HUES6 (cell line): Measurements from ENCODE around the gene AGBL1.

ENCODE experiments used
- H3K27ac ChIP-seq: 2 replicates; pipeline ENCODE4 v1.7.0; 2013; ENCODE audit warnings: low read depth, mild to moderate bottlenecking, low read length, inconsistent platforms
- H3K27me3 ChIP-seq: 2 replicates; pipeline ENCODE4 v1.6.1; 2013; ENCODE audit warnings: low read length; ENCODE audit not compliant: control insufficient read depth, insufficient read depth
- H3K36me3 ChIP-seq: 2 replicates; pipeline ENCODE4 v1.6.1; 2013; ENCODE audit warnings: low read length; ENCODE audit not compliant: control insufficient read depth, insufficient read depth
- H3K4me1 ChIP-seq: 2 replicates; pipeline ENCODE4 v1.6.1; 2013; ENCODE audit warnings: low read length; ENCODE audit not compliant: control insufficient read depth, insufficient read depth
- H3K4me3 ChIP-seq: 2 replicates; pipeline ENCODE4 v1.5.1; 2013; ENCODE audit warnings: low read depth, low read length
- H3K9ac ChIP-seq: one replicate; pipeline ENCODE4 v1.6.1; 2013; ENCODE audit warnings: mild to moderate bottlenecking, low read length
- H3K9me3 ChIP-seq: 2 replicates; pipeline ENCODE4 v1.6.1; 2013; ENCODE audit warnings: low read depth, low read length; ENCODE audit not compliant: control insufficient read depth, insufficient read depth

AGBL1 gene

DNA sequence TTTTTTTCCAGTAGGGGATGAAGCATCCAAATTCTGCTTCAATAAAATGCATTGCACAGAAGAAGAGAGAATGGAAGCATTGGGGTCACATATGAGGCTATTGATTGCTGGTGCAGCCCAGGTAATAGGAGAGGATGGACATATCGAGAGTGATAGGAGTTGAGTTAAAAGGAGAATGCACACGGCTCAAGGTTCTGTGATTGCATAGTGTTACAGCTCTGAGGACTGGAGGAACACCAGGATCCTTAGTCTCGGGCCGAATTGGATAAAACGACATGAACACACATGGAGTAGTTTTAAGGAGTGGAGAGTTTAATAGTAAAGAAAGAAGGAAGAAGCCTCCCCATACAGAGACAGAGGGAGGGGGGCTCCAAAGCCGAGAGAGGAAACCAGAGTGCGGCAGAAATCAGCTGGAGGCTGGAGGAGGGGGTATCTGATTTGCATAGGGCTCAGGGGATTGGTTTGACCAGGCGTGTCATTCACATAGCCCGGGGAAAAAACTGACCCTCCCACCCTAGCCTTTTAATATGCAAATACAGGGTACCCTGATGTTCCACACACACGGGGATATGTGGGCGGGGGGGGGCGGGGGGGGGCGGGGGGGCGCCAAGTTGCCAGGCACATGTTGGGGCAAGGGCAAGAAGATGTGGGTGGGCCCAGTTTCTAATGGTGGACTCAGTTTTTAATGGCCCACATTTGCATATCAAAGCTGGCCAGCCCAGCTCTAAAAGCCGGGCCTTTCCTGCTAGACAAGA is 156.9 kb downstream of the AGBL1 start:
- Histone ChIP-seq H3K9ac (peak overlapping the region; percentile 69), H3K4me3 (peak overlapping the region; percentile 41; the same call in 1 of the 2 replicates), H3K27me3 (no peaks in the 10 kb centered on the region; the same call in 1 of the 2 replicates), H3K9me3 (peaks cover 5% of the 10 kb centered on the region; the same call in 1 of the 2 replicates), H3K4me1 (peaks cover 32% of the 10 kb centered on the region), H3K27ac (peak overlapping the region; percentile 60; the same call in 1 of the 2 replicates), H3K36me3 (no peaks in the 10 kb centered on the region)

DNA sequence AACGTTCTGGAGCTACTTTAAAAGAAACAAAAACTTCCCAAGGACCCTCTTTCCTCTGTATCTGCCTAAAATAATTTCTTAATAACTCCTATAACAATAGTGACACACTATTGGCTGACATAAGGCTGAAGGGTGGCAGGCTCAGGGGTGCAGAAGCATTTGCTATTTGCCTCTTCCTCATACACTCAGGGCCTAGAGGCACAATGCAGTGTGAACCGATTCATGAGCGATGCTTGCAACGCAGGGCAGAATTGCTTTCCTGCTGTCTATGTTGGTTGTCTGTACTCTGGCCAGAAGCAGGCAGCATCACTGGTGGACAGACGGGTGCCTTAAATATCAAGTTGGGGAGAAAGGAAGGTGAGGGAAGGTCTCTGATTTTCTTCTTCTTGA is 157.4 kb downstream of the AGBL1 start:
- Histone ChIP-seq H3K4me1 (peaks cover 32% of the 10 kb centered on the region), H3K4me3 (peak overlapping the region; percentile 36; the same call in 1 of the 2 replicates), H3K36me3 (no peaks in the 10 kb centered on the region), H3K27me3 (no peaks in the 10 kb centered on the region; the same call in 1 of the 2 replicates), H3K9me3 (peaks cover 5% of the 10 kb centered on the region; the same call in 1 of the 2 replicates), H3K9ac (peak overlapping the region; percentile 69), H3K27ac (peak overlapping the region; percentile 60; the same call in 1 of the 2 replicates)

DNA sequence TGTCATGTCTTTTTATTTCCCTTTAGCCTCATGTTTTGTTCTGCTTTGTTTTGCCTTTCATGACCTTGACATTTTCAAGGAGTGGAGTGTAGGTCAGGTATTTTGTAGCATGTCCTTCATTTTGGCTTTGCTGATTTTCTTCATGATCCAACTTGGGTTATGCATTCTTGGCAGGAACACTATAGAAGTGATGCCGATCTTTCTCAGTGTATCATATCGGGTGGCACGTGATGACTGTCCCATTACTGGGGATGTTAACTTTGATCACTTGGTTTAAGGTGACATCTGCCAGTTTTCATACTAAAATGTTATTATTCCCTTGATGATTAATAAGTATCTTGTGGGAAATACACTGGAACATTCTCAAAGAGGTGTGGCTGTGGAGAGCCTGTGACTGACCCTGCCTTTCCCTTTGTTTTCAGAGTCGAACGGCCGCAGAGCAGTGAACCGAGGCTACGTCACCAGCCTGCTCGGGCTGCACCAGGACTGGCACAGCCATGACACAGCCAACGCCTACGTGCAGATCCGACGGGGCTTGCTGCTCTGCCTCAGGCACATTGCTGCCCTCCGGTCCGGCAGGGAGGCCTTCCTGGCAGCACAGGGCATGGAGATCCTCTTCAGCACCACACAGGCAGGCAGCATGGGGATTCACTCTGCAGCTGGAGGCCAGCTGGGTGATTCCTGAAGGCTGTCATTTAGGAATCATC is 167.7 kb downstream of the AGBL1 start:
- H3K36me3 ChIP-seq, result no peaks in the 10 kb centered on the region
- H3K9ac ChIP-seq, result no peak overlapping the region
- H3K4me1 ChIP-seq, result no peaks in the 10 kb centered on the region
- H3K27ac ChIP-seq, result no peak overlapping the region
- H3K27me3 ChIP-seq, result no peaks in the 10 kb centered on the region
- no peaks in the 10 kb centered on the region for H3K9me3 ChIP-seq
- H3K4me3 ChIP-seq, result no peak overlapping the region

DNA sequence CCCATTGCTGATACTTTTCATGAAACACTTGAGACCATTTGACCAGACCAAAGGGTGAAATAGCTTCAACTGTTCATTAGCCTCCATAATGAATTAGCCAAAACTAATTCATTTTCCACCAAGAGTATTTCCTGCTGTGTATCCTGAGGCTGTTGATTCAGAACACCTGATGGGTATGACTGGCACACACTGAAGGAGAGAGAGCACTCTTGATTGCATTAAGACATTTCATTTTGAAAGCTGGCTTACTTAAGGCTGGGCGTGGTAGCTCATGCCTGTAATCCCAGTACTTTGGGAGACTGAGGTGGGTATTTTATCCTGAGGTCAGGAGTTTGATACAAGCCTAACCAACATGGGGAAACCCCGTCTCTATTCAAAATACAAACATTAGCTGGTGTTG is 175.6 kb downstream of the AGBL1 start:
- no peaks in the 10 kb centered on the region for H3K4me1 ChIP-seq
- no peak overlapping the region for H3K9ac ChIP-seq
- H3K4me3 ChIP-seq, result no peak overlapping the region
- no peaks in the 10 kb centered on the region for H3K9me3 ChIP-seq
- H3K27me3 ChIP-seq, result no peaks in the 10 kb centered on the region
- H3K36me3 ChIP-seq, result no peaks in the 10 kb centered on the region
- H3K27ac ChIP-seq, result no peak overlapping the region

DNA sequence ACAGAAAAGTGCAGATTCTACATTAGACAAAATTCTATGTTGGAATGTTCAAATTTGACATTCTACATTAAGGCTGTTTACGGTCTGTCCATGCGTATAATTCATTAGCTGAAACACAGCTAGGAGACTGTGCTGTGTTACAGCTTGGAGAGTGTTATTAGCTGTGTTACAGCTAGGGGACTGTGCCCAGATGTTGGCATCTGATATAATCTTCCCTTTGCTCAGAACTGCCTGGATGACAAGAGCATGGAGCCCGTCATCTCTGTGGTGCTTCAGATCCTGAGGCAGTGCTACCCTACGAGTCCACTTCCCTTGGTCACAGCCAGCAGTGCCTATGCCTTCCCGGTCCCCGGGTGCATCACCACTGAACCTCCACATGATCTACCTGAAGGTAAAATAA is 177.0 kb downstream of the AGBL1 start:
- Histone ChIP-seq H3K9ac (no peak overlapping the region), H3K9me3 (no peaks in the 10 kb centered on the region), H3K27ac (no peak overlapping the region), H3K4me3 (no peak overlapping the region), H3K36me3 (no peaks in the 10 kb centered on the region), H3K27me3 (no peaks in the 10 kb centered on the region), H3K4me1 (no peaks in the 10 kb centered on the region)

DNA sequence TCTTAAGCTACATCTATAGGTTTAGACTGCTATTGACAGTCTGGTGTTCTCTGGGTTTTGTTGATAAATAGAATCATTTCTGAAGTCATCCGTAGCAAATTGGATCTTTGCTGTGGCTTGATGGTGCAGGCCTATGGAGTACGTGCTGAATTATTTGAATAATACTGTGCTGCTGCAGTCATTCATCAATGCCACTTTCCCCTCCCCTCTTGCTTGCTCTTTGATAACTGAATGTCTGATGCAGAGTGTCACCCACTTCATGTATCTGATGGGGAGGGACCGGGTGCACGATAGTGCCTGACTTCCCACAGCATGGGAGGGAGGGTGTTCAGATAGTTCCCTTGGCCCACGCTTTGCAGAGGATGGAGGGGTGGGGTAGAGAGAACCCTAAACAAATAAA is 179.9 kb downstream of the AGBL1 start:
- Histone ChIP-seq H3K36me3 (no peaks in the 10 kb centered on the region), H3K4me1 (no peaks in the 10 kb centered on the region), H3K9me3 (no peaks in the 10 kb centered on the region), H3K9ac (no peak overlapping the region), H3K27ac (no peak overlapping the region), H3K27me3 (no peaks in the 10 kb centered on the region), H3K4me3 (no peak overlapping the region)

DNA sequence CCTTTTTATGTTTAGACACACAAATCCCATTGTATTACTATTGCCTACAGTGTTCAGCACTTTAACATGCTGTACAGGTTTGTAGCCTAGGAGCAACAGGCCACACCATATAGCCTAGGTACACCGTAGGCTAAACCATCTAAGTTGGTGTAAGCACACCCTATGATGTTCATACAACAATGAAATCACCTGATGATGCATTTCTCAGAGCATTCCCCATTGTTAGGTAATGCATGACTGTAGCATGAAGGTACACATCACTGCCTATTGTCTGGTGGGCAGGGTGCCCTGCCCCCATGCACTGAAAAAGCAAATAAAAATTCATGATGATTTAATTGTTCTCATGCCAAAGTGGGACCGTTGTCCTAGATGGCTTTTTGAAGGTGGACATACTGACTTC is 183.6 kb downstream of the AGBL1 start:
- H3K36me3 ChIP-seq, result no peaks in the 10 kb centered on the region
- no peak overlapping the region for H3K4me3 ChIP-seq
- H3K4me1 ChIP-seq, result no peaks in the 10 kb centered on the region
- H3K27ac ChIP-seq, result no peak overlapping the region
- H3K9me3 ChIP-seq, result no peaks in the 10 kb centered on the region
- H3K9ac ChIP-seq, result no peak overlapping the region
- no peaks in the 10 kb centered on the region for H3K27me3 ChIP-seq

DNA sequence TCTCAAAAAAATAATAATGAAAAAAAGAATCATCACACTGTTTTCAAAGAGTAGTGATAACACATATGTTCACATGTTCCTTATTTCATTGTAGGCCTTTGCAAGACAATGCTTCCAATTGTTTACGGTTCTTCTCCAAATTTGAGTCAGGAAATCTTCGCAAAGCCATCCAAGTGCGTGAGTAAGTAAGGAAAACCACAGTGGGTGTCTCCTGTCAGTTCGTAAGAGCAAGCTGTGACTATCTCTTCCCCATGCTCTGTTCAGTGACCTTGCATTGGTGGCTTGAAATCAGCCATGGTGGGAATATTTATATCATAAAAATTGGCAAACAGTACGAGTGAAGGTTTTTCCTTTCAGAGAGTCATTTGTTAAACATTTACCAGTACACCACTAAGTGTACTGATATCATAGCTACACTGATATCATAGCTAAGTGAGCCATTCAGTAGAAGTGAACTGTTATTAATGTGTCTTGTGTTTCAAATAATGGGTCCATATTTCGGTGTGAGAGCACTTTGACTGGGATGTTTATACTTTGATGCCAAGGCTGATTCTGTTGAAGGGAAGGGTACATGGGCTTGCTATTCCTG is 187.3 kb downstream of the AGBL1 start:
- Histone ChIP-seq H3K4me1 (no peaks in the 10 kb centered on the region), H3K9me3 (0 out of 2 replicates have a peak, but pooled peaks cover 4% of the 10 kb centered on the region), H3K9ac (no peak overlapping the region), H3K27ac (no peak overlapping the region), H3K4me3 (no peak overlapping the region), H3K36me3 (no peaks in the 10 kb centered on the region), H3K27me3 (no peaks in the 10 kb centered on the region)

DNA sequence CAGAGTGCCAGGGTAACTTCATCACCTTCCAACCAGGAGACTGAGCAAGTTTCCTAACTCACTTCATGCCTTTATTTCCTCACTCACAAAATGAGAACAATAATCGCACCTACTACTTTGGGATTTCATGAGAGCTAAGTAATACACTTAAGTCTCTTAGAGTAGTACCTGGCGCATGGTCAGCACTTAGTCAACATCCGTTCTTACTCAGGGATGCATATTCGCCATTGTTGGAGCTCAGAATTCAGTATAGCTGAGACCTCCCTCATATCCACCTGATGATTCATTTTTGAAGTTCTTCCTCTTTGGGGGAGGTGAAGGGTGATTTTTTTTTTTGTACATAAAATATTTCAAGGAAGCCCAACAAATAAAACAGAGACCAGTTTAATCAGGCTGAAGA is 188.2 kb downstream of the AGBL1 start:
- Histone ChIP-seq H3K36me3 (no peaks in the 10 kb centered on the region), H3K9me3 (0 out of 2 replicates have a peak, but pooled peaks cover 4% of the 10 kb centered on the region), H3K4me1 (no peaks in the 10 kb centered on the region), H3K27me3 (no peaks in the 10 kb centered on the region), H3K4me3 (no peak overlapping the region), H3K27ac (no peak overlapping the region), H3K9ac (no peak overlapping the region)

DNA sequence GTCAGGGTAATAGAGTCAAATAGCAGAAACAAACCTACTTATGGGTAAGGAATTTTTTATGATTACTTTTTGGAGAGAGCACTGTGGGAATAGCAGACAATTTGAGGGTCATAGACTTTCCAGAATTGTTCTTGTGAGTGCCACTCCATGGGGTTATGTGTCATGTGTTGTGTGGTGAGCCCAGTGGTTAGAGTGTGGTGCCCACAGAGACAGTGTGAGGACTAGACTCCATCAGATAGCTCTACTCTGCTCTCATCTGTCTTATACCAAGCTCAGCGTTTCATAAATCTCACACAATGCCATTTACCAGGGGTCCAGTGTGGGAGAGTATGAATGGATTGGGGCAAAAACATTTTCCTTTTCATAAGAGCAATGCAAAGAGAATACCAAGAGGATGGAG is 188.9 kb downstream of the AGBL1 start:
- H3K4me3 ChIP-seq, result no peak overlapping the region
- 0 out of 2 replicates have a peak, but pooled peaks cover 4% of the 10 kb centered on the region for H3K4me1 ChIP-seq
- H3K9ac ChIP-seq, result no peak overlapping the region
- no peak overlapping the region for H3K27ac ChIP-seq
- H3K9me3 ChIP-seq, result 0 out of 2 replicates have a peak, but pooled peaks cover 4% of the 10 kb centered on the region
- H3K36me3 ChIP-seq, result no peaks in the 10 kb centered on the region
- H3K27me3 ChIP-seq, result no peaks in the 10 kb centered on the region

DNA sequence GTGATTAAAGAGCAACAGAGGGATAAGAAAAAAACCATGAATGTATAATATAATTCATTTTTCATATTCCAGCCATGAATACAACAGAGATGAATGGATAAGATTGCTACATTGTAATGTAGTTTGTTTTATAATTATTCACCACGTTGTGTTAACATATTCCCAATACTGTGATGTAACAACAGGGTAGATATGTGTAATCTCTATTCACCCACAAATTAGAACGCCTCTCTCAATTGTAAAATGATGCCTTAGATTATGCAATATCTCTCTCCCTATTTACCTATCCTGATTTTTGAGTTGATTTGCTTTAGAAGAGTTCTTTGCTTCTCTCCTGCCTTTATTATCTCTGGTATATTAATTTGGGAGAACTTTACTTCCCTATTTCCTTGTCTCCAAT is 193.6 kb downstream of the AGBL1 start:
- Histone ChIP-seq H3K27me3 (no peaks in the 10 kb centered on the region), H3K36me3 (no peaks in the 10 kb centered on the region), H3K9ac (no peak overlapping the region), H3K4me1 (0 out of 2 replicates have a peak, but pooled peaks cover 4% of the 10 kb centered on the region), H3K4me3 (no peak overlapping the region), H3K27ac (no peak overlapping the region), H3K9me3 (0 out of 2 replicates have a peak, but pooled peaks cover 4% of the 10 kb centered on the region)
